ENCODE measurements around the gene EPB42. TPM values are rescaled to one million over a fixed set of nuclear protein-coding genes. Genes with fewer than 3 reads are reported as not detected.

EPB42 gene
- total RNA-seq, 1 donor from 2014 or later, result not detected

GRCh38 chr15:43255376-43255775 lies 34.6 kb upstream of the EPB42 start:
- Mint-ChIP-seq H3K27ac (no peak overlapping the region), H3K4me1 (peaks cover 21% of the 10 kb centered on the region)
- POLR2A ChIA-PET, result no interaction called here

GRCh38 chr15:43253431-43254403 lies 32.9 kb upstream of the EPB42 start:
- ChIA-PET POLR2A (no interaction called here), CTCF (interaction anchor here (1.0 to 1.7 kb wide), 3 partner anchors 28 to 32 kb away, joined by 4 to 5 read pairs (median 5); no protein-coding TSS in a partner anchor)
- Mint-ChIP-seq H3K36me3 (ENCODE audit: low read depth) (no peaks in the 10 kb centered on the region), H3K27ac (peak overlapping the region; percentile 73), H3K4me3 (peak overlapping the region; percentile 44), H3K9me3 (no peaks in the 10 kb centered on the region), H3K27me3 (no peaks in the 10 kb centered on the region), H3K4me1 (peaks cover 31% of the 10 kb centered on the region)
- peak; percentile 32 for DNase-seq
- ATAC-seq (ENCODE audit: low read depth), result peak; percentile 85
- no peak for TF ChIP-seq CTCF (IDR thresholded peaks at IDR 0.05)
- intact Hi-C loops (cut with micrococcal nuclease), result loop anchor here (1.0 kb wide), 1 partner anchor 17 kb away; no protein-coding TSS in a partner anchor

More at GRCh38 chr15:43255376-43255775, 34.6 kb upstream of the EPB42 start:
- CTCF ChIA-PET, result interaction anchor here (1.7 kb wide), 1 partner anchor 30 kb away, joined by 5 read pairs; no protein-coding TSS in a partner anchor
- TF ChIP-seq CTCF (IDR thresholded peaks at IDR 0.05), result no peak
- H3K27me3 Mint-ChIP-seq, result no peaks in the 10 kb centered on the region
- H3K36me3 Mint-ChIP-seq (ENCODE audit: low read depth), result no peaks in the 10 kb centered on the region
- no peak overlapping the region for H3K4me3 Mint-ChIP-seq
- H3K9me3 Mint-ChIP-seq, result no peaks in the 10 kb centered on the region
- ATAC-seq (ENCODE audit: low read depth), result no peak
- intact Hi-C loops (cut with micrococcal nuclease), result no loop called here
- DNase-seq, result no peak

- Mint-ChIP-seq H3K4me1 (peaks cover 31% of the 10 kb centered on the region), H3K9me3 (no peaks in the 10 kb centered on the region), H3K36me3 (ENCODE audit: low read depth) (no peaks in the 10 kb centered on the region), H3K27ac (no peak overlapping the region), H3K4me3 (no peak overlapping the region), H3K27me3 (no peaks in the 10 kb centered on the region)
- ATAC-seq (ENCODE audit: low read depth) (no peak), DNase-seq (no peak)
- TF ChIP-seq CTCF (IDR thresholded peaks at IDR 0.05), result no peak
- POLR2A ChIA-PET, result no interaction called here
- CTCF ChIA-PET, result no interaction called here
- intact Hi-C loops (cut with micrococcal nuclease), result no loop called here
These were observed 31.0 kb upstream of the EPB42 start for GRCh38 chr15:43251871-43252250.

- ChIA-PET POLR2A (no interaction called here), CTCF (interaction anchor here (1.5 kb wide), 1 partner anchor 26 kb away, joined by 5 read pairs; no protein-coding TSS in a partner anchor)
- no peak for DNase-seq
- H3K4me1 Mint-ChIP-seq, result peaks cover 31% of the 10 kb centered on the region
- H3K9me3 Mint-ChIP-seq, result no peaks in the 10 kb centered on the region
- H3K27me3 Mint-ChIP-seq, result no peaks in the 10 kb centered on the region
- H3K36me3 Mint-ChIP-seq (ENCODE audit: low read depth), result no peaks in the 10 kb centered on the region
- TF ChIP-seq CTCF (IDR thresholded peaks at IDR 0.05), result no peak
- H3K4me3 Mint-ChIP-seq, result no peak overlapping the region
- ATAC-seq (ENCODE audit: low read depth), result no peak
- intact Hi-C loops (cut with micrococcal nuclease), result no loop called here
- no peak overlapping the region for H3K27ac Mint-ChIP-seq
These were observed 30.5 kb upstream of the EPB42 start for GRCh38 chr15:43251185-43251870.

- no peaks in the 10 kb centered on the region for H3K27me3 Mint-ChIP-seq
- ChIA-PET POLR2A (no interaction called here), CTCF (interaction anchor here (1.5 kb wide), 1 partner anchor 25 kb away, joined by 5 read pairs; no protein-coding TSS in a partner anchor)
- DNase-seq, result no peak
- no peak overlapping the region for H3K4me3 Mint-ChIP-seq
- intact Hi-C loops (cut with micrococcal nuclease), result no loop called here
- H3K9me3 Mint-ChIP-seq, result no peaks in the 10 kb centered on the region
- H3K36me3 Mint-ChIP-seq (ENCODE audit: low read depth), result no peaks in the 10 kb centered on the region
- H3K4me1 Mint-ChIP-seq, result peaks cover 31% of the 10 kb centered on the region
- ATAC-seq (ENCODE audit: low read depth), result no peak
- no peak for TF ChIP-seq CTCF (IDR thresholded peaks at IDR 0.05)
- no peak overlapping the region for H3K27ac Mint-ChIP-seq
These were observed 30.0 kb upstream of the EPB42 start for GRCh38 chr15:43250785-43251184.
